NT2/D1 (cell line): ENCODE measurements around the gene BAZ1A.

Experiments used
- SUZ12 ChIP-seq: IDR thresholded peaks from 2 replicates; pipeline ENCODE4 v1.6.1; 2011; ENCODE audit not compliant: insufficient read length, insufficient read depth; ENCODE audit errors: extremely low read depth
- YY1 ChIP-seq: IDR thresholded peaks from 2 replicates; pipeline ENCODE4 v1.6.1; 2011; ENCODE audit not compliant: insufficient read length, insufficient read depth

DNA sequence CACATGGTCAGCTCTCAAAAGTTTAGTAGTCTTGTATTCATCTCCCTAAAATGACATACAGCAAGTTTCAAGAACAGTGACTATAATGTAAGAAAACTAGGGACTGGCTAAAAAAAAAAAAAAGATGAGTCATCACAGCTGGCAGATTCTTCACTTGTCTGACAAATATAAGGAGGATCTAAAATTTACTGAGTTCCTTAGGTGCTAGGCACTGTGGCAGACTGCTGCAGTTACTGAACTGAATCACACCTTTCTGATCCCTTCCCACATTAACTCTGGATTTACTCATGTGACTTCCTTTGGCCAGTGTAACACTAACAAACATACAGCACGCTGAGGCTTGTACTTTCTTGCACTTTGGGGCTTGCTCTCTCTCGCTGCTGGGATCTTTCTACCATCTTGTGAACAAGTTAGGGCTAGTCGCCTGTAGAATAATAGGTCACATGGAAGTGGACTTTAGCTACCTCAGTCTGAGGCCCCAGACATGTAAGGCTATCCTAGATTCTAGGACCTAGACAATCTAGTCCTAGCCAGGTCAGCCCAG is 32.1 kb downstream of the BAZ1A start:
- TF ChIP-seq SUZ12 (no peak), YY1 (no peak)
